Large intestine (tissue), 3 donors: ENCODE data around the gene TUBB1. TPM values are rescaled to one million over a fixed set of nuclear protein-coding genes. Genes with fewer than 3 reads are reported as not detected.

ENCODE experiments used
- DNase-seq, 2 donors: peaks; one replicate each; pipeline versions ENCODE4 v3.0.0 to v3.0.0-alpha.2; 2013
- H3K27ac ChIP-seq: one replicate; pipeline ENCODE4 v1.5.1; 2013; ENCODE audit warnings: low read length
- H3K27me3 ChIP-seq: 2 replicates; pipeline ENCODE4 v1.6.1; 2013; ENCODE audit warnings: low read length; ENCODE audit not compliant: control insufficient read depth, insufficient read depth
- H3K36me3 ChIP-seq: 2 replicates; pipeline ENCODE4 v1.6.1; 2013; ENCODE audit warnings: low read length; ENCODE audit not compliant: control insufficient read depth, insufficient read depth
- H3K4me1 ChIP-seq: one replicate; pipeline ENCODE4 v1.6.1; 2013; ENCODE audit warnings: low read length; ENCODE audit not compliant: control insufficient read depth, insufficient read depth
- H3K4me3 ChIP-seq: one replicate; pipeline ENCODE4 v1.5.1; 2013; ENCODE audit warnings: low read length
- H3K9me3 ChIP-seq: one replicate; pipeline ENCODE4 v1.6.1; 2013; ENCODE audit warnings: mild to moderate bottlenecking, low read depth, low read length, moderate library complexity; ENCODE audit not compliant: control insufficient read depth
- WGBS: methylation state at CpG from one replicate; pipeline ENCODE4 v1.1.5; 2013; ENCODE audit warnings: low lambda C conversion rate; ENCODE audit not compliant: insufficient coverage; 5-methylcytosine and 5-hydroxymethylcytosine counted together
- polyA plus RNA-seq: library from polyadenylated mRNA; unstranded; fragments of 120-200 nt; gene quantifications from one replicate; pipeline ENCODE4 v1.2.1, GENCODE V29; 2013

Gene TUBB1
- polyA plus RNA-seq, 1 donor, result 0.52 TPM

GRCh38 chr20:59062081-59062480 lies 42.9 kb downstream of the TUBB1 start:
- WGBS, result 20% methylated on average over 1 of the region's 4 CpGs
- Histone ChIP-seq H3K36me3 (no peaks in the 10 kb centered on the region), H3K4me3 (no peak overlapping the region), H3K27me3 (peaks cover 4% of the 10 kb centered on the region), H3K4me1 (no peaks in the 10 kb centered on the region), H3K9me3 (no peaks in the 10 kb centered on the region), H3K27ac (no peak overlapping the region)
- no peak for DNase-seq

DNA sequence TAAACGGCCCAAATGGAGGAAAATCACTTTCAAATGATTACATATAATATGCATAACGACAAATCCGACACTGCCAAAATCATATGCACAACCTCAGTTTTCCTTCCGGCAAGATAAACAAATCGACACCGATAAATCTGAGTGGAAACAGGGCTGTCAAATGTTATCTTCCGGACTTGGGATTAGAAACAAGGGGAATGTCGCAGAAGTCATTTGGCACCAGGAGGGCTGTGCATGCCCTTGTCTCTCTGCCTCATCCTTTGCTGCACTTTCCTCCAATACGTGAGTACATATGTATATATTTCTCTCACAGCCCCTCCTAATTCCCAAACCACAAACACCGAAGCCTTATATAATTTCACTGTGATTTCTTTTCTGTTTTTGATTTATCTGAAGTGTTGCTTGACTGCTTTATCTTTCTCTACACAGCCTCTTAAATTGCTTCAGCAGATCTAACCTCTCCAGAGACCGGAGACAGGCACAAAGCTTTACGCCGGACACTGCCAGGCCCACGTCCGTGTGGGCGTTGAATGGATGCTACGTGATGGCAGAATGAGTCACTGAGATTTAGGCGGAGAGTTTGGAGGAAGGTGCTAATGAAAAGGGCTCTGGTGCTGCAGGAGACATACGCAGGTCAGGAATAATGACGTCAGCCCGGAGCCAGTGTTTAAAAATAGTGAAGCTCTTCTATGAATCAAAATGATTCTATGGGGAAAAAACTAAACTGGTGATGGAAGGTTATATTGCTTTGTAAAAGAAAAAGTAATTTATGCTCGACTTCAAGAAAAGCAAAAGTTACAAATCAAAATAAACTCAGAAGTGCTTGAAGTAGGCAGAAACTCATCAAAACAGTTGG lies 44.4 kb downstream of the TUBB1 start:
- Histone ChIP-seq H3K4me1 (no peaks in the 10 kb centered on the region), H3K36me3 (no peaks in the 10 kb centered on the region), H3K27me3 (peaks cover 4% of the 10 kb centered on the region), H3K27ac (no peak overlapping the region), H3K9me3 (no peaks in the 10 kb centered on the region), H3K4me3 (no peak overlapping the region)
- 55% methylated on average over 8 of the region's 22 CpGs for WGBS
- no peak for DNase-seq

GRCh38 chr20:59064214-59064722 lies 45.0 kb downstream of the TUBB1 start:
- H3K27ac ChIP-seq, result no peak overlapping the region
- H3K36me3 ChIP-seq, result no peaks in the 10 kb centered on the region
- H3K4me1 ChIP-seq, result no peaks in the 10 kb centered on the region
- peaks cover 4% of the 10 kb centered on the region for H3K27me3 ChIP-seq
- H3K9me3 ChIP-seq, result no peaks in the 10 kb centered on the region
- no peak for DNase-seq
- no CpG with 5 or more reads among the region's 4 CpGs for WGBS
- no peak overlapping the region for H3K4me3 ChIP-seq

DNA sequence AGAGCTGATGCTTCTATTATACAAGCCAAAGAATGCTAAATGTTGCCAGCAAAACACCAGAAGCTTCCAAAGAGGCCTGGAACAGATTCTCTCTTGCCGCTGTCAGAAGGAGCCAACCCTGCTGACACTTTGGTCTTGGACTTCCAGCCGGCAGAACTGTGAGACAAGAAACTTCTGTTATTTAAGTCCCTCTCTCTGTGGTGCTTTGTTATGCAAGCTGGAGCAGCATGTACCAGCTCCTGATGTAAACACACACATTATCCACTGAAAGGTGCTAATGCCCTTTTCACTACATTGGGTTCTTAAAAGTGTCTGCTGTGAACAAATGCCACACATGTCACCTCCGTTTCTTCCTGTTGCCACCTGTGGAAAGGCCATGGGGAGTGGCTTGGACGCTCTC lies 49.3 kb downstream of the TUBB1 start:
- Histone ChIP-seq H3K4me1 (no peaks in the 10 kb centered on the region), H3K9me3 (no peaks in the 10 kb centered on the region), H3K36me3 (no peaks in the 10 kb centered on the region), H3K27me3 (peaks cover 10% of the 10 kb centered on the region), H3K27ac (no peak overlapping the region), H3K4me3 (no peak overlapping the region)
- WGBS, result no CpG with 5 or more reads among the region's 4 CpGs
- no peak for DNase-seq

DNA sequence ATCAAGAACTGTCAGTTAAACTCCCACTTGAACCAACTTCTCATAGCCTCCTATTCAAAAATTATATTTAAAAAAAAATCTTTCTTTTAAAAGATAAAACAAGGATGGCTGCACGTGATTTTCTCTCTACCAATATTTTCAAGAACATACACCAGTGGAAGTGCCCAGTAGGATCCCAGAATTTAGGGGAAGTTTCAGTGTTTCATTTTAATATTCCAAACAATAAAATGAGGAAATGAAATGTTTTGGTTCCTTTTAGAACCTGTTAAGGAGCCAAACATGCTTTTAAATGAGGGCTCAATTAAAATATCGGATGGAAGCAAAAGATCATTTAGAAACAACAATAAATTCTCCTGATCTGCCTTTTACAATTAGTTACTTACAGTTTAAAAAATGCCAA lies 49.8 kb downstream of the TUBB1 start:
- H3K4me1 ChIP-seq, result no peaks in the 10 kb centered on the region
- peaks cover 8% of the 10 kb centered on the region for H3K27me3 ChIP-seq
- WGBS, result 44% methylated on average over 2 of the region's 2 CpGs
- DNase-seq, result no peak
- H3K36me3 ChIP-seq, result no peaks in the 10 kb centered on the region
- H3K4me3 ChIP-seq, result no peak overlapping the region
- no peak overlapping the region for H3K27ac ChIP-seq
- no peaks in the 10 kb centered on the region for H3K9me3 ChIP-seq

GRCh38 chr20:59071216-59071615 lies 52.0 kb downstream of the TUBB1 start:
- no peaks in the 10 kb centered on the region for H3K9me3 ChIP-seq
- H3K27me3 ChIP-seq, result peaks cover 16% of the 10 kb centered on the region
- H3K36me3 ChIP-seq, result no peaks in the 10 kb centered on the region

DNA sequence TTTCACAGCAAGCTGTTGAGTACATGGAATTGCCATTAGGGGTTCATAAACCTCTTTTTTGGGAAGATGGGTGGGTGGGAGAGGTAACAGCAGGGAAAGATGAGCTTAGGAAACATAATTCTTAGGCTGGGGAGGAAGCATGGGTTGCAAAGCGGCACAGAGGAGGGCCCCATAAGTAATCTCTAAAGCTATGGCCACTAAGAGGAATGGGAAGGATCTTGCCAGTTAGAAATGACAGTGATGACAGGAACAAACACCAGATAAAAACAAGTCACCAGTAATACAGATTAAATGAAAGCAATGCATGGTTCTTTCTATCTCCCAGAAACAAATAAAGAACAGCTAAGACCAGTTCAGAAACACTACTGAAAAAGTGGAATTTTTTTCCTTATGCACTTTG lies 54.4 kb downstream of the TUBB1 start:
- H3K4me3 ChIP-seq, result no peak overlapping the region
- no peak for DNase-seq
- H3K27ac ChIP-seq, result no peak overlapping the region
- no peaks in the 10 kb centered on the region for H3K9me3 ChIP-seq
- peaks cover 21% of the 10 kb centered on the region for H3K27me3 ChIP-seq
- no CpG with 5 or more reads among the region's 1 CpG for WGBS
- H3K4me1 ChIP-seq, result no peaks in the 10 kb centered on the region
- no peaks in the 10 kb centered on the region for H3K36me3 ChIP-seq

More at GRCh38 chr20:59071216-59071615, 52.0 kb downstream of the TUBB1 start:
- DNase-seq, result no peak
- Histone ChIP-seq H3K4me3 (no peak overlapping the region), H3K27ac (no peak overlapping the region), H3K4me1 (no peaks in the 10 kb centered on the region)
- no CpG with 5 or more reads among the region's 1 CpG for WGBS

DNA sequence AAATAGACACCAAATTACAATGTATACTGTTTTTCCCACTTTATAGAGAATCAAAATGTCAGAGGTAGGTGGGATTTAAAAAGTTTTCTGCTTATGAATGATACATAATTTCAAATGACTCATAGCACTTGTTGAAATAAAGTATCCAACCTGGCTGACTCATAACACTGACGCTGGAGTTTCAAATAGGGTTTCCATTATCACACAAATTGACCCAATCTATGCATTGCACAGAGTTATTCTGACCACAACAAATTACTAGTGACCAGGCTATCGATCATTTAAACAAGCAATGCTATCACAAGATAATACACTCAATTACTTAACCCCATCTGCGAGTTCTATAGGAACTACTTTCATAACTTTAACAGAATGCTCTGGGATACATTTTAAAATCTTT lies 55.2 kb downstream of the TUBB1 start:
- H3K27ac ChIP-seq, result no peak overlapping the region
- H3K9me3 ChIP-seq, result no peaks in the 10 kb centered on the region
- no peak for DNase-seq
- no peak overlapping the region for H3K4me3 ChIP-seq
- H3K4me1 ChIP-seq, result no peaks in the 10 kb centered on the region
- H3K27me3 ChIP-seq, result peaks cover 21% of the 10 kb centered on the region
- WGBS, result 0% methylated on average over 1 of the region's 3 CpGs
- no peaks in the 10 kb centered on the region for H3K36me3 ChIP-seq

- WGBS, result no CpG with 5 or more reads among the region's 4 CpGs
- H3K9me3 ChIP-seq, result no peaks in the 10 kb centered on the region
- H3K4me1 ChIP-seq, result no peaks in the 10 kb centered on the region
- DNase-seq, result no peak
- peaks cover 21% of the 10 kb centered on the region for H3K27me3 ChIP-seq
- no peaks in the 10 kb centered on the region for H3K36me3 ChIP-seq
- no peak overlapping the region for H3K27ac ChIP-seq
- H3K4me3 ChIP-seq, result no peak overlapping the region
Observed at GRCh38 chr20:59075934-59076508, 56.8 kb downstream of the TUBB1 start.
